Ovary (tissue), 9 donors: ENCODE measurements around the gene ZMYND8. TPM values are rescaled to one million over a fixed set of nuclear protein-coding genes. Genes with fewer than 3 reads are reported as not detected.

Experiments
- DNase-seq, 5 donors: peaks; one replicate each; pipeline ENCODE4 v3.0.0-alpha.2; 2019 to 2020
- H3K27ac ChIP-seq, 2 donors: fragments of 200-600 bp; one replicate each; pipeline versions ENCODE4 v1.5.1 to v1.8.0; 2019 to 2022
- H3K27me3 ChIP-seq: fragments of 200-600 bp; one replicate; pipeline ENCODE4 v1.8.0; 2022
- H3K36me3 ChIP-seq: fragments of 200-600 bp; sonication (generic); one replicate; pipeline ENCODE4 v1.5.1; 2019
- H3K4me1 ChIP-seq: one replicate; pipeline ENCODE4 v1.8.1; 2013; ENCODE audit warnings: mild to moderate bottlenecking, moderate library complexity; ENCODE audit not compliant: insufficient read depth
- H3K4me3 ChIP-seq: fragments of 200-600 bp; sonication (generic); one replicate; pipeline ENCODE4 v1.5.1; 2017
- H3K9me3 ChIP-seq, 2 donors: fragments of 200-600 bp in 1 of 2; sonication (generic) in 1 of 2; one replicate each; pipeline versions ENCODE4 v1.5.1 to v1.8.1; 2013 to 2019; ENCODE audit warnings: mild to moderate bottlenecking in 1 of 2, moderate library complexity in 1 of 2
- CTCF ChIP-seq, 3 donors: fragments of 450-650 bp in 2 of 3; fragments of 200-600 bp in 1 of 3; IDR thresholded peaks; one replicate each; pipeline versions ENCODE4 v1.5.1 to v1.8.0; 2016 to 2022; ENCODE audit warnings: antibody characterized with exemption in 3 of 3, mild to moderate bottlenecking in 1 of 3
- EP300 ChIP-seq: sonication (generic); formaldehyde crosslinking; IDR thresholded peaks from one replicate; pipeline ENCODE4 v1.6.1; 2017; ENCODE audit warnings: antibody characterized with exemption
- POLR2A ChIP-seq: fragments of 450-650 bp; IDR thresholded peaks from one replicate; pipeline ENCODE4 v1.6.1; 2017; ENCODE audit warnings: antibody characterized with exemption, mild to moderate bottlenecking, moderate library complexity
- WGBS, 3 donors: extraction: QIAGEN DNeasy Blood & Tissue Kit in 1 of 3; methylation state at CpG; one replicate each; pipeline versions ENCODE4 v1.1.5 to v1.1.7; 2013 to 2017; 5-methylcytosine and 5-hydroxymethylcytosine counted together
- intact Hi-C, 4 donors: fragments of 100-400 bp; cut with DNase I; formaldehyde crosslinking; loops; one replicate each; pipeline versions ENCODE4 v1.11.0 to v1.15.1; 2022 to 2023
- polyA plus RNA-seq, 2 donors: library from polyadenylated mRNA; stranded (reverse); fragments of 200-250 nt in 1 of 2; fragments of 350-450 nt in 1 of 2; fragmentation: Illumina TruSeq in 1 of 2; extraction: RNeasy Lipid Tissue Mini Kit (QIAGEN cat#74804) in 1 of 2; gene quantifications; one replicate each; pipeline ENCODE4 v1.2.3, GENCODE V29; 2013 to 2014
- total RNA-seq, 7 donors: library from RNA; depleted of rRNA in 2 of 7; stranded (reverse); fragments of >200 nt in 2 of 7; fragmentation: NEBNext Ultra II Directional in 3 of 7; extraction: Animal tissue kit (Norgen Biotek cat#: 25700) in 3 of 7; gene quantifications; one replicate each; pipeline versions ENCODE4 v1.1.0 to v1.2.4, GENCODE V29; 2016 to 2023
- donor health status: DM: no; HTN: no; CAD: no; lungs with moderate emphysema.
- donor health status: DM: no; HTN: no; CAD: no.
- donor health status: Bipolar disorder and iron deficiency.
- donor health status: DM: yes; HTN: yes; CAD: no.
- donor health status: DM: no; HTN: no; CAD: no.
- donor health status: DM: yes; HTN: yes; CAD: no.

ZMYND8 gene
- total and polyA plus RNA-seq, 9 donors, result 8.3 to 40.7 (median 30.5) TPM

- H3K4me3 ChIP-seq, result peak overlapping the region; percentile 1
- peaks cover 47% of the 10 kb centered on the region for H3K4me1 ChIP-seq
- intact Hi-C loops, result loop anchor here in 1 of 4 donors (5.0 kb wide), 1 partner anchor 38 kb away; no protein-coding TSS in a partner anchor
- H3K27me3 ChIP-seq, result no peaks in the 10 kb centered on the region
- H3K27ac ChIP-seq, result peak overlapping the region; percentile 85 to 95
- 42 to 48% (median 46%) methylated on average over 4 of the region's 4 CpGs for WGBS, 3 donors
- no peak for DNase-seq
- TF ChIP-seq POLR2A (no peak), EP300 (no peak), CTCF (IDR thresholded peaks at IDR 0.05) (no peak)
- no peaks in the 10 kb centered on the region for H3K9me3 ChIP-seq
- no peaks in the 10 kb centered on the region for H3K36me3 ChIP-seq
Measured at GRCh38 chr20:47354714-47355488, 1.6 kb downstream of the ZMYND8 start.

- DNase-seq, result no peak
- Histone ChIP-seq H3K4me1 (peaks cover 42% of the 10 kb centered on the region), H3K4me3 (peak overlapping the region; percentile 1), H3K9me3 (no peaks in the 10 kb centered on the region), H3K27me3 (no peaks in the 10 kb centered on the region), H3K36me3 (no peaks in the 10 kb centered on the region), H3K27ac (peak overlapping the region; percentile 85 to 95)
- TF ChIP-seq POLR2A, result no peak
- WGBS, 3 donors, result 2 to 9% (median 6%) methylated on average over 2 of the region's 2 CpGs
- intact Hi-C loops, result no loop called here
Measured at GRCh38 chr20:47354464-47354713, 2.1 kb downstream of the ZMYND8 start.

- H3K4me1 ChIP-seq, result peaks cover 42% of the 10 kb centered on the region
Measured at GRCh38 chr20:47353692-47354463, 2.6 kb downstream of the ZMYND8 start.

GRCh38 chr20:47353239-47353691 lies 3.2 kb downstream of the ZMYND8 start:
- Histone ChIP-seq H3K4me3 (no peak overlapping the region), H3K9me3 (no peaks in the 10 kb centered on the region), H3K36me3 (no peaks in the 10 kb centered on the region), H3K27me3 (no peaks in the 10 kb centered on the region), H3K27ac (peak overlapping the region; percentile 85 to 95), H3K4me1 (peaks cover 42% of the 10 kb centered on the region)
- 41 to 46% (median 43%) methylated on average over 3 of the region's 3 CpGs for WGBS, 3 donors
- intact Hi-C loops, result loop anchor here in 1 of 4 donors (2.0 kb wide), 1 partner anchor 34 kb away; no protein-coding TSS in a partner anchor
- no peak for TF ChIP-seq POLR2A
- DNase-seq, result no peak

More at GRCh38 chr20:47353692-47354463, 2.6 kb downstream of the ZMYND8 start:
- no peaks in the 10 kb centered on the region for H3K27me3 ChIP-seq
- H3K4me3 ChIP-seq, result no peak overlapping the region
- DNase-seq, result no peak
- H3K36me3 ChIP-seq, result no peaks in the 10 kb centered on the region
- no peaks in the 10 kb centered on the region for H3K9me3 ChIP-seq
- intact Hi-C loops, result loop anchor here in 1 of 4 donors (2.0 kb wide), 1 partner anchor 35 kb away; no protein-coding TSS in a partner anchor
- peak overlapping the region; percentile 85 to 95 for H3K27ac ChIP-seq
- TF ChIP-seq CTCF (IDR thresholded peaks at IDR 0.05) (no peak), POLR2A (no peak), EP300 (no peak)
- 41 to 47% (median 43%) methylated on average over 7 of the region's 7 CpGs for WGBS, 3 donors

- Histone ChIP-seq H3K4me3 (no peak overlapping the region), H3K27me3 (no peaks in the 10 kb centered on the region), H3K9me3 (no peaks in the 10 kb centered on the region), H3K4me1 (peaks cover 43% of the 10 kb centered on the region), H3K36me3 (no peaks in the 10 kb centered on the region), H3K27ac (peak overlapping the region; percentile 85 to 95)
- WGBS, 3 donors, result 15 to 30% (median 15%) methylated on average over 13 of the region's 13 CpGs
- peak; percentile 39 to 67 (median 59) for DNase-seq
- no peak for TF ChIP-seq POLR2A
- intact Hi-C loops, result loop anchor here in 1 of 4 donors (2.0 kb wide), 1 partner anchor 34 kb away; no protein-coding TSS in a partner anchor
Measured at GRCh38 chr20:47352332-47353238, 3.9 kb downstream of the ZMYND8 start.
